ENCODE measurements around the gene CPED1.

The CPED1 gene

DNA sequence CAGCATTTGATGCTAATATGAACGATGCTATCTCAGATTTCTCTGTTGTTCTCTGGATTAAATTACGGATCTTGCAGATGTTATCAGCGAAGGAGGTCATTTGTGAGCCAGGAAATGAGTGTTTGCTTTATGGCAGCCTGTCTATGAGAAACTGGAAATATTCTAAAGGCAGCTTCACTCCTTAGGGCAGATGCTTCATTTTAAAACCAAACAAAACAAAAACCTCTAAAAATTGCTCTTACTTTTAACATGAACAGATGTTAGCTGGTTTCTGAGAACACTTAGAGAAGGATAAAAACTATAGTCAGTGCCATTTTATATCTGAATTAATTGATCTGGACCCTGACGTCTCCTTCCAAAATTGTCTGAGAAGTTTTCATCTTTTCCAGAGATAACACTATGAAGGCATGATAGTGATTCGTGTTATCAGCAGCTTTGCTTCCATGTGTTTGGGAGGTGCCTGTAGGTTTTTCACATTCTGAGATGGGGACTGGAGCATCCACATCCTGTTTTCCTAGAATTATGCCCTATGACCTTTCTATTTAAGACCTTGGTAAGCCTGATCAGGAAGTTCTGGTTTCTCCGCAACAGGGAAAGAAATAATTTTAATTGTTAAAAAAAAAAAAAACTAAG is 53.1 kb downstream of the CPED1 start:
- Histone ChIP-seq H3K36me3 (ENCODE audit: low read depth) (no peaks in the 10 kb centered on the region), H3K9me3 (ENCODE audit: severe bottlenecking) (no peaks in the 10 kb centered on the region), H3K4me3 (ENCODE audit: severe bottlenecking) (no peak overlapping the region), H3K4me1 (ENCODE audit: insufficient read depth, poor library complexity, severe bottlenecking) (no peaks in the 10 kb centered on the region), H3K27ac (ENCODE audit: poor library complexity, severe bottlenecking) (no peak overlapping the region), H3K27me3 (ENCODE audit: insufficient read depth, poor library complexity, severe bottlenecking) (no peaks in the 10 kb centered on the region)
- no peak for ATAC-seq (ENCODE audit: low read depth)
- TF ChIP-seq CTCF (IDR thresholded peaks at IDR 0.05; ENCODE audit: poor library complexity, severe bottlenecking), result no peak
- DNase-seq (ENCODE audit: low spot score), result no peak

DNA sequence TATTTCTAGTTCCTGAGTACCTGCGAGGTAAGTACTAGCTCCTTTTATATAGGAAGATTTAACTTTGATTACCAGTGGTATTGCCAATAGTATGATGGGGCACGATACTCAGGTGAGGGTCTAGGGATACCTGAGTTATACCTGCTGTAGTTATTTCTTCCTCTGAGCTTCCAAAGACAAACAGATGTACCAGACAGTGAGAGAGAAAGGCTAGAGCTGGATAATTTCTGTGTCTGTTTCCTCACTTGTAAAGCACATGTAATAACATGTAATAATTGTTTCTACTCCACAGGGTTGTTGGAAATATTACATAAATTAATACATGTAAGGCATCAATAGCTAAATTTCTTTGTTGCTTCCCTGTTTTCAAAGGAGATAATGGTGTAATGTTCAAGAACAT is 53.7 kb downstream of the CPED1 start:
- no peaks in the 10 kb centered on the region for H3K27me3 ChIP-seq (ENCODE audit: insufficient read depth, poor library complexity, severe bottlenecking)
- no peak for TF ChIP-seq CTCF (IDR thresholded peaks at IDR 0.05; ENCODE audit: poor library complexity, severe bottlenecking)
- DNase-seq (ENCODE audit: low spot score) (no peak), ATAC-seq (ENCODE audit: low read depth) (no peak)
- no peak overlapping the region for H3K4me3 ChIP-seq (ENCODE audit: severe bottlenecking)
- no peaks in the 10 kb centered on the region for H3K4me1 ChIP-seq (ENCODE audit: insufficient read depth, poor library complexity, severe bottlenecking)
- H3K27ac ChIP-seq (ENCODE audit: poor library complexity, severe bottlenecking), result no peak overlapping the region
- H3K36me3 ChIP-seq (ENCODE audit: low read depth), result no peaks in the 10 kb centered on the region
- no peaks in the 10 kb centered on the region for H3K9me3 ChIP-seq (ENCODE audit: severe bottlenecking)

- Histone ChIP-seq H3K9me3 (ENCODE audit: severe bottlenecking) (no peaks in the 10 kb centered on the region), H3K27ac (ENCODE audit: poor library complexity, severe bottlenecking) (no peak overlapping the region), H3K27me3 (ENCODE audit: insufficient read depth, poor library complexity, severe bottlenecking) (no peaks in the 10 kb centered on the region), H3K36me3 (ENCODE audit: low read depth) (no peaks in the 10 kb centered on the region), H3K4me3 (ENCODE audit: severe bottlenecking) (no peak overlapping the region), H3K4me1 (ENCODE audit: insufficient read depth, poor library complexity, severe bottlenecking) (no peaks in the 10 kb centered on the region)
- no peak for ATAC-seq (ENCODE audit: low read depth)
- no peak for DNase-seq (ENCODE audit: low spot score)
- no peak for TF ChIP-seq CTCF (IDR thresholded peaks at IDR 0.05; ENCODE audit: poor library complexity, severe bottlenecking)
Measured at GRCh38 chr7:121042899-121043298, 54.4 kb downstream of the CPED1 start.

DNA sequence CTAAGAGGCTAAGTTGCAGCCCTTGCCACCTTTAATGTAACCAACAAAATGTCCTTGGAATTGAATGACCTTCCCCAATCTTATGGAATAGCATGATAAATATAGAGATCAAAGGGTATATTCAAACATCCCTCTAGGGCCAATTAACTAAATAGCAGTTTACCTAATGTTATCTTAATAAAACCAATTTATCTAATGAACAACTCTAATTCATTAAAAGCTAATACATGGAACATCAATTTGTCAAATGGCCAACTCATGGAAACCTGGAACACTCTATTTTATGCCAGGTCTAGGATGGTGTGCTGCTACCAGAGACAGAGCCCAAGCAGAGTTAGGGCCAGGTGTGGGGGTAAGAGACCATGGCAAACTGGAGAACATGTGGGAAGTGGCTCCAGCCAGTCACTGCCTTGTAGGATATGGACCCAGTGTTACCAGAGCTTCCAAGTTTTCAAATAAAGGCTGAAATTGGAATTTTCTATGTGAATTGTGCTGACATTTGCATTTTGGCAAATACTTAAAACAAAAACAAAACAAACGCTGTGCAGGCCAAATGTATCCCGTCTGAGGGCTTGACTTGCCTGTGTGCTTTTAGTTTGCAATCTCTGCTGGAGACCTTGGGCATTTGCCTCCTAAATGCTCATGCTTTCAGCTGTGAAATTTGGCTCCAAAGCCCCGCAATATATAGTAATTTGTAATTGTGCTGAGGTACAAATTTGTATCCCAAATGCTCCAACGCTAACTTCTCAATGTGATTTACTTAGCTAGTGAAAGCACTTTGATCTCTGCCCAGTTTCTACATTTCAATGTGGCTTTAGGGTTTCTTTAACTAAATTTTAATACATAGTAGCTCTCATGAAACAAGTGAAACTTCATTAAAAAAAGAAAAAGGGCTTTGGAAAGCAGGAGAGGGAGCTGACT is 55.1 kb downstream of the CPED1 start:
- no peak for ATAC-seq (ENCODE audit: low read depth)
- DNase-seq (ENCODE audit: low spot score), result no peak
- H3K27me3 ChIP-seq (ENCODE audit: insufficient read depth, poor library complexity, severe bottlenecking), result no peaks in the 10 kb centered on the region
- H3K27ac ChIP-seq (ENCODE audit: poor library complexity, severe bottlenecking), result no peak overlapping the region
- no peaks in the 10 kb centered on the region for H3K9me3 ChIP-seq (ENCODE audit: severe bottlenecking)
- H3K36me3 ChIP-seq (ENCODE audit: low read depth), result no peaks in the 10 kb centered on the region
- no peaks in the 10 kb centered on the region for H3K4me1 ChIP-seq (ENCODE audit: insufficient read depth, poor library complexity, severe bottlenecking)
- TF ChIP-seq CTCF (IDR thresholded peaks at IDR 0.05; ENCODE audit: poor library complexity, severe bottlenecking), result no peak
- H3K4me3 ChIP-seq (ENCODE audit: severe bottlenecking), result no peak overlapping the region

GRCh38 chr7:121045090-121045489 is 56.6 kb downstream of the CPED1 start:
- TF ChIP-seq CTCF (IDR thresholded peaks at IDR 0.05; ENCODE audit: poor library complexity, severe bottlenecking), result no peak
- no peak for ATAC-seq (ENCODE audit: low read depth)
- no peak overlapping the region for H3K27ac ChIP-seq (ENCODE audit: poor library complexity, severe bottlenecking)
- no peaks in the 10 kb centered on the region for H3K27me3 ChIP-seq (ENCODE audit: insufficient read depth, poor library complexity, severe bottlenecking)
- no peaks in the 10 kb centered on the region for H3K36me3 ChIP-seq (ENCODE audit: low read depth)
- DNase-seq (ENCODE audit: low spot score), result no peak
- no peak overlapping the region for H3K4me3 ChIP-seq (ENCODE audit: severe bottlenecking)
- no peaks in the 10 kb centered on the region for H3K9me3 ChIP-seq (ENCODE audit: severe bottlenecking)
- no peaks in the 10 kb centered on the region for H3K4me1 ChIP-seq (ENCODE audit: insufficient read depth, poor library complexity, severe bottlenecking)

Measured in RWPE2 (cell line).